SU-DHL-6 (cell line): ENCODE data around the gene FIGN.

Source experiments
- H2AFZ ChIP-seq: fragments of 200-600 bp; sonication (generic); 2 replicates; pipeline ENCODE4 v1.6.1; 2014; ENCODE audit warnings: low read depth, mild to moderate bottlenecking, moderate library complexity, mixed read lengths, antibody characterized with exemption, low read length; ENCODE audit not compliant: severe bottlenecking
- H3F3A ChIP-seq: fragments of 200-600 bp; shearing (Covaris generic); 2 replicates; pipeline ENCODE4 v1.6.0; 2016; ENCODE audit warnings: antibody characterized with exemption, mild to moderate bottlenecking; ENCODE audit not compliant: insufficient read depth
- H3K27ac ChIP-seq: fragments of 200-600 bp; sonication (generic); 2 replicates; pipeline ENCODE4 v1.5.1; 2016; ENCODE audit warnings: low read depth, mild to moderate bottlenecking, low read length, moderate library complexity, mixed read lengths
- H3K27me3 ChIP-seq: fragments of 200-600 bp; sonication (generic), shearing (Covaris generic); 2 replicates; pipeline ENCODE4 v1.6.0; 2014; ENCODE audit warnings: mild to moderate bottlenecking, low read length
- H3K36me3 ChIP-seq: fragments of 200-600 bp; sonication (generic); 2 replicates; pipeline ENCODE4 v1.6.1; 2014; ENCODE audit warnings: mild to moderate bottlenecking, low read length, mixed read lengths
- H3K4me2 ChIP-seq: fragments of 300-600, 200-600 bp; shearing (Covaris generic), sonication (generic); 2 replicates; pipeline ENCODE4 v1.6.0; 2014; ENCODE audit warnings: low read length, low read depth, mild to moderate bottlenecking; ENCODE audit not compliant: poor library complexity, severe bottlenecking
- H3K4me3 ChIP-seq: fragments of 200-600 bp; sonication (generic); 2 replicates; pipeline ENCODE4 v1.5.1; 2014; ENCODE audit warnings: antibody characterized with exemption, low read length, mild to moderate bottlenecking, mixed read lengths; ENCODE audit not compliant: insufficient read depth, poor library complexity, severe bottlenecking
- H3K79me2 ChIP-seq: fragments of 200-600 bp; sonication (generic); 2 replicates; pipeline ENCODE4 v1.6.1; 2014; ENCODE audit warnings: mild to moderate bottlenecking, low read length, moderate library complexity; ENCODE audit not compliant: insufficient read depth
- H3K9ac ChIP-seq: fragments of 200-600 bp; sonication (generic); 2 replicates; pipeline ENCODE4 v1.7.0; 2014; ENCODE audit warnings: mild to moderate bottlenecking, low read length
- H3K9me2 ChIP-seq: fragments of 200-600 bp; sonication (generic); replicated peaks from 2 replicates; pipeline ENCODE4 v1.6.1; 2014; ENCODE audit warnings: low read length; ENCODE audit not compliant: insufficient read depth
- H3K9me3 ChIP-seq: fragments of 200-600 bp; sonication (generic); 2 replicates; pipeline ENCODE4 v1.6.1; 2014; ENCODE audit warnings: low read length, mixed read lengths; ENCODE audit not compliant: insufficient read depth
- H4K20me1 ChIP-seq: fragments of 200-600 bp; sonication (generic); 2 replicates; pipeline ENCODE4 v1.6.1; 2014; ENCODE audit warnings: low read depth, mild to moderate bottlenecking, antibody characterized with exemption, low read length, moderate library complexity, mixed read lengths
- EZH2phosphoT487 ChIP-seq: fragments of 200-600 bp; sonication (generic), shearing (Covaris generic); conservative IDR thresholded peaks from 2 replicates; pipeline ENCODE4 v1.6.1; 2018; ENCODE audit warnings: mild to moderate bottlenecking, antibody characterized with exemption, low read length, moderate library complexity, mixed read lengths
- TF ChIP-seq, protein P1 (sequence below): fragments of 200-600 bp; sonication (generic); IDR thresholded peaks from one replicate; pipeline ENCODE4 v1.5.1; 2017; ENCODE audit warnings: antibody characterized with exemption, mild to moderate bottlenecking, low read length, moderate library complexity; ENCODE audit not compliant: insufficient read depth, poor library complexity, severe bottlenecking

The FIGN gene

DNA sequence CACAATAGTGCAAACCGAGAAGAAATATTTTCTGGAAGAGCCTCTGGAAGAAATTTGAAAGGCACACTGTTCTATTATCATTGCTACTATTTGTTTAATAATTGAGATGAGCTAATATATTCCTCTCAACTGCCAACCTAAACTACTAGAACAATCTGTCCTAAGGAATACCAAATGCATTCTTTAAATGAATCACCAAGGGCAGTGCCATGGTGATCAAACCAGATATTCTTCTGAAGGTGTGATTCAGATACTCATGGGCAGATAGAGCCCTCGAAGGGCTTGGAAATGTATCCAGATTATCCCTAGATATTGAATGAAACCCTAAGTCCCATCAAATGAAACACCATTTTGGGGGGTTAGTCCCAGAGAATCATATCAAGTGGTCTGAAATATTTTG is 76.6 kb downstream of the FIGN start:
- no peak overlapping the region for H3K4me2 ChIP-seq
- H3K9me2 ChIP-seq, result no peaks in the 10 kb centered on the region

DNA sequence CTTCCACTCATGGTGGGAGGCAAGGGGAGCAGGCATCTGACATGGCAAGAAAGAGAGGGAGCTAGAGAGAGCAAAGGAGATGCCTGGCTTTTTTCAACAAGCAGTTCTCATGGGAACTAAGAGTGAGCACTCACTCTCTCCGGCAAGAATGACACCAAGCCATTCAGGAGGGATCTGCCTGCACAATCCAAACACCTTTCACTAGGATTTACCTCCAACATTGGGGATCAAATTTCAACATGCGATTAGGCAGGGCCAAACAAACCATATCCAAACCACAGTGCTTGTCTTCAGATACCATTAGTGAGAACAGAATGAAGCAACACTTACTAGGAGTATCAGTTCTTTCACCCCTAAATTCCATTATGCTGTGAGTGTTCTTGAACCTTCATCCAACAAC is 77.3 kb downstream of the FIGN start:
- Histone ChIP-seq H3K9me2 (no peaks in the 10 kb centered on the region), H3K9me3 (no peaks in the 10 kb centered on the region), H3F3A (no peaks in the 10 kb centered on the region), H3K27ac (no peak overlapping the region), H4K20me1 (no peaks in the 10 kb centered on the region), H3K27me3 (no peaks in the 10 kb centered on the region), H3K4me2 (no peak overlapping the region), H3K36me3 (no peaks in the 10 kb centered on the region), H3K4me3 (no peak overlapping the region), H2AFZ (no peak overlapping the region), H3K9ac (no peak overlapping the region), H3K79me2 (no peaks in the 10 kb centered on the region)
- TF ChIP-seq, protein P1, sequence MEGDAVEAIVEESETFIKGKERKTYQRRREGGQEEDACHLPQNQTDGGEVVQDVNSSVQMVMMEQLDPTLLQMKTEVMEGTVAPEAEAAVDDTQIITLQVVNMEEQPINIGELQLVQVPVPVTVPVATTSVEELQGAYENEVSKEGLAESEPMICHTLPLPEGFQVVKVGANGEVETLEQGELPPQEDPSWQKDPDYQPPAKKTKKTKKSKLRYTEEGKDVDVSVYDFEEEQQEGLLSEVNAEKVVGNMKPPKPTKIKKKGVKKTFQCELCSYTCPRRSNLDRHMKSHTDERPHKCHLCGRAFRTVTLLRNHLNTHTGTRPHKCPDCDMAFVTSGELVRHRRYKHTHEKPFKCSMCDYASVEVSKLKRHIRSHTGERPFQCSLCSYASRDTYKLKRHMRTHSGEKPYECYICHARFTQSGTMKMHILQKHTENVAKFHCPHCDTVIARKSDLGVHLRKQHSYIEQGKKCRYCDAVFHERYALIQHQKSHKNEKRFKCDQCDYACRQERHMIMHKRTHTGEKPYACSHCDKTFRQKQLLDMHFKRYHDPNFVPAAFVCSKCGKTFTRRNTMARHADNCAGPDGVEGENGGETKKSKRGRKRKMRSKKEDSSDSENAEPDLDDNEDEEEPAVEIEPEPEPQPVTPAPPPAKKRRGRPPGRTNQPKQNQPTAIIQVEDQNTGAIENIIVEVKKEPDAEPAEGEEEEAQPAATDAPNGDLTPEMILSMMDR, result no peak
- TF ChIP-seq EZH2phosphoT487, result no peak

More for the DNA sequence above, 76.6 kb downstream of the FIGN start:
- Histone ChIP-seq H3K4me3 (no peak overlapping the region), H3K79me2 (no peaks in the 10 kb centered on the region), H3K9ac (no peak overlapping the region), H3K27ac (no peak overlapping the region), H3K9me3 (no peaks in the 10 kb centered on the region), H3F3A (no peaks in the 10 kb centered on the region), H4K20me1 (no peaks in the 10 kb centered on the region), H3K36me3 (no peaks in the 10 kb centered on the region), H2AFZ (no peak overlapping the region), H3K27me3 (no peaks in the 10 kb centered on the region)
- TF ChIP-seq EZH2phosphoT487, result no peak
- TF ChIP-seq, protein P1, result no peak

DNA sequence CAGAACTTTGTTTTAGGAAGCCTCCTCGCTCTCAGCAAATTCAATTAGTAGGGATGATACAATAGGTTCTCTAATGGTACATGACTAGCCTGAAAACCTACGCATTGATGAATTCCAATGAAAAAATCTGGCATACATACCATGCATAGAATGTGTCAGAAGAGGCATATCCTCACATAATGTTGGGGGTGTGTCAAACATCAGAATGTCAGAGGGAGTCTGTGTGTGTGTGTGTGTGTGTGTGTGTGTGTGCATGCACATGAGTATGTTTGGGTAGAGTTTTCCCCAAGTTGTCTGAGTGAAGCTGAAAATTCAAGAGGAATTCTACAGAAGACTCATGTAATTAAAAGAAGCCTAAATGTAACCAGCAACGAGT is 78.5 kb downstream of the FIGN start:
- Histone ChIP-seq H3K4me2 (no peak overlapping the region), H3F3A (no peaks in the 10 kb centered on the region), H3K79me2 (no peaks in the 10 kb centered on the region), H3K4me3 (no peak overlapping the region), H3K36me3 (no peaks in the 10 kb centered on the region), H4K20me1 (no peaks in the 10 kb centered on the region), H3K9me2 (no peaks in the 10 kb centered on the region), H3K9ac (no peak overlapping the region), H3K27me3 (no peaks in the 10 kb centered on the region), H3K27ac (no peak overlapping the region), H3K9me3 (no peaks in the 10 kb centered on the region), H2AFZ (no peak overlapping the region)
- TF ChIP-seq EZH2phosphoT487, result no peak
- TF ChIP-seq, protein P1, result no peak
